ENCODE results near the gene AKT1S1.

AKT1S1 gene

GRCh38 chr19:49856574-49857021 lies 20.6 kb downstream of the AKT1S1 start:
- in situ Hi-C loops (cut with MboI; ENCODE audit: low sequenced_read_pairs), result no loop called here

- in situ Hi-C loops (cut with MboI; ENCODE audit: low sequenced_read_pairs), result no loop called here
Observed at GRCh38 chr19:49855676-49856573, 21.2 kb downstream of the AKT1S1 start.

GRCh38 chr19:49855277-49855675 lies 21.9 kb downstream of the AKT1S1 start:
- in situ Hi-C loops (cut with MboI; ENCODE audit: low sequenced_read_pairs), result no loop called here

GRCh38 chr19:49854378-49855263 lies 22.5 kb downstream of the AKT1S1 start:
- in situ Hi-C loops (cut with MboI; ENCODE audit: low sequenced_read_pairs), result no loop called here

GRCh38 chr19:49853852-49854377 lies 23.2 kb downstream of the AKT1S1 start:
- in situ Hi-C loops (cut with MboI; ENCODE audit: low sequenced_read_pairs), result no loop called here

- in situ Hi-C loops (cut with MboI; ENCODE audit: low sequenced_read_pairs), result no loop called here
Observed at GRCh38 chr19:49852631-49853126, 24.5 kb downstream of the AKT1S1 start.

- in situ Hi-C loops (cut with MboI; ENCODE audit: low sequenced_read_pairs), result no loop called here
Observed at GRCh38 chr19:49851456-49852259, 25.5 kb downstream of the AKT1S1 start.

- in situ Hi-C loops (cut with MboI; ENCODE audit: low sequenced_read_pairs), result no loop called here
Observed at GRCh38 chr19:49850487-49851342, 26.4 kb downstream of the AKT1S1 start, which contains the start of gene PTOV1. Gene PTOV1, plus strand, starts transcription at chr19:49851159.

- in situ Hi-C loops (cut with MboI; ENCODE audit: low sequenced_read_pairs), result no loop called here
Observed at GRCh38 chr19:49850221-49850486, 27.0 kb downstream of the AKT1S1 start.

- in situ Hi-C loops (cut with MboI; ENCODE audit: low sequenced_read_pairs), result no loop called here
Observed at GRCh38 chr19:49849433-49850220, 27.5 kb downstream of the AKT1S1 start.

- in situ Hi-C loops (cut with MboI; ENCODE audit: low sequenced_read_pairs), result no loop called here
Observed at GRCh38 chr19:49848938-49849337, 28.2 kb downstream of the AKT1S1 start.

GRCh38 chr19:49847731-49848696 lies 29.1 kb downstream of the AKT1S1 start:
- in situ Hi-C loops (cut with MboI; ENCODE audit: low sequenced_read_pairs), result no loop called here

- in situ Hi-C loops (cut with MboI; ENCODE audit: low sequenced_read_pairs), result no loop called here
Observed at GRCh38 chr19:49846408-49846807, 30.7 kb downstream of the AKT1S1 start.

GRCh38 chr19:49845414-49845813 lies 31.7 kb downstream of the AKT1S1 start:
- in situ Hi-C loops (cut with MboI; ENCODE audit: low sequenced_read_pairs), result no loop called here

- in situ Hi-C loops (cut with MboI; ENCODE audit: low sequenced_read_pairs), result no loop called here
Observed at GRCh38 chr19:49844138-49845095, 32.7 kb downstream of the AKT1S1 start.

- in situ Hi-C loops (cut with MboI; ENCODE audit: low sequenced_read_pairs), result no loop called here
Observed at GRCh38 chr19:49843265-49843664, 33.9 kb downstream of the AKT1S1 start.

Measured in hTERT RPE-1 (cell line).